ENCODE data around the gene BIRC3. TPM values are rescaled to one million over a fixed set of nuclear protein-coding genes. Genes with fewer than 3 reads are reported as not detected.

Gene BIRC3
- total RNA-seq, 2 experiments from 2014 or later = 102 to 108 TPM

GRCh38 chr11:102318469-102318868 is 1.2 kb downstream of the BIRC3 start:
- H3K27me3 Mint-ChIP-seq = no peaks in the 10 kb centered on the region
- POLR2A ChIA-PET = interaction anchor here (0.8 to 2.0 kb wide), 13 partner anchors 8 to 135 kb away, joined by 3 to 7 read pairs (median 4); partner anchors contain the start of gene BIRC2
- peak overlapping the region; percentile 100 for H3K4me3 Mint-ChIP-seq
- DNase-seq (peak; percentile 76), ATAC-seq (peak; percentile 41)
- CTCF ChIA-PET = interaction anchor here (0.6 to 17.7 kb wide), 12 partner anchors 12 to 348 kb away, joined by 3 to 403 read pairs (median 4); no protein-coding TSS in a partner anchor
- peak; percentile 20 for TF ChIP-seq CTCF (IDR thresholded peaks at IDR 0.05)
- no peaks in the 10 kb centered on the region for H3K9me3 Mint-ChIP-seq
- intact Hi-C loops (cut with micrococcal nuclease) = loop anchor here (2.0 kb wide), 1 partner anchor 24 kb away; no protein-coding TSS in a partner anchor
- peak overlapping the region; percentile 98 for H3K27ac Mint-ChIP-seq
- peaks cover 59% of the 10 kb centered on the region for H3K4me1 Mint-ChIP-seq (ENCODE audit: low read depth)
- peaks cover 59% of the 10 kb centered on the region for H3K36me3 Mint-ChIP-seq (ENCODE audit: low read depth)

GRCh38 chr11:102319544-102319943 is 2.3 kb downstream of the BIRC3 start:
- ChIA-PET POLR2A (interaction anchor here (0.7 to 2.0 kb wide), 4 partner anchors 28 to 324 kb away, joined by 3 to 6 read pairs (median 3); no protein-coding TSS in a partner anchor), CTCF (interaction anchor here (0.6 to 17.7 kb wide), 4 partner anchors 13 to 39 kb away, joined by 3 to 403 read pairs (median 4); no protein-coding TSS in a partner anchor)
- intact Hi-C loops (cut with micrococcal nuclease) = loop anchor here (2.0 kb wide), 1 partner anchor 25 kb away; no protein-coding TSS in a partner anchor
- Mint-ChIP-seq H3K27me3 (no peaks in the 10 kb centered on the region), H3K36me3 (ENCODE audit: low read depth) (peaks cover 65% of the 10 kb centered on the region), H3K4me1 (ENCODE audit: low read depth) (peaks cover 58% of the 10 kb centered on the region), H3K9me3 (no peaks in the 10 kb centered on the region), H3K27ac (peak overlapping the region; percentile 98), H3K4me3 (peak overlapping the region; percentile 100)
- ATAC-seq (no peak), DNase-seq (no peak)
- no peak for TF ChIP-seq CTCF (IDR thresholded peaks at IDR 0.05)

GRCh38 chr11:102320188-102320587 is 2.9 kb downstream of the BIRC3 start:
- DNase-seq (no peak), ATAC-seq (no peak)
- H3K4me3 Mint-ChIP-seq = peak overlapping the region; percentile 100
- POLR2A ChIA-PET = interaction anchor here (0.6 to 1.4 kb wide), 3 partner anchors 28 to 56 kb away, joined by 3 read pairs; no protein-coding TSS in a partner anchor
- H3K36me3 Mint-ChIP-seq (ENCODE audit: low read depth) = peaks cover 69% of the 10 kb centered on the region
- intact Hi-C loops (cut with micrococcal nuclease) = no loop called here
- CTCF ChIA-PET = interaction anchor here (0.6 to 17.7 kb wide), 7 partner anchors 14 to 346 kb away, joined by 3 to 403 read pairs (median 4); no protein-coding TSS in a partner anchor
- H3K9me3 Mint-ChIP-seq = no peaks in the 10 kb centered on the region
- peaks cover 59% of the 10 kb centered on the region for H3K4me1 Mint-ChIP-seq (ENCODE audit: low read depth)
- no peaks in the 10 kb centered on the region for H3K27me3 Mint-ChIP-seq
- no peak for TF ChIP-seq CTCF (IDR thresholded peaks at IDR 0.05)
- H3K27ac Mint-ChIP-seq = peak overlapping the region; percentile 98

DNA sequence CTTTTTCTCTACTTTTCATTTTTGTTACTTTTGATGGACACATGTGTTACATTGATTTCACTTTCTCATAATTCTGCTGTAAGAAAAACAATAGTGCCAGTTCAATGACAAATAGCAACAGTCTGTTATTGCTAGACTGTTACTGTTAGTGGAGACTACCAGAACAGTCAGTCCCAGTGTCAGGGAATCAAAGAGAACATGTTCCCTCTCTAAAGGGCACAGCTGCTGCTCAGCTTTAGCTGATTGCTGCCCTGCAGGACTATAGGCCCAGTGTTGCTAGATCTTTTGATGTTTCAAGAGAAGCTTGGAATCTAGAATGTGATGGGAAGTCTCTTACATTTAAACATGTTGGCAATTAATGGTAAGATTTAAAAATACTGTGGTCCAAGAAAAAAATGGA is 3.4 kb downstream of the BIRC3 start:
- intact Hi-C loops (cut with micrococcal nuclease) = no loop called here
- Mint-ChIP-seq H3K4me1 (ENCODE audit: low read depth) (peaks cover 54% of the 10 kb centered on the region), H3K4me3 (peak overlapping the region; percentile 100), H3K27me3 (no peaks in the 10 kb centered on the region), H3K36me3 (ENCODE audit: low read depth) (peaks cover 67% of the 10 kb centered on the region), H3K9me3 (no peaks in the 10 kb centered on the region), H3K27ac (peak overlapping the region; percentile 98)
- ChIA-PET CTCF (interaction anchor here (1.0 to 17.7 kb wide), 5 partner anchors 21 to 345 kb away, joined by 3 to 403 read pairs (median 4); no protein-coding TSS in a partner anchor), POLR2A (interaction anchor here (0.6 to 1.4 kb wide), 2 partner anchors 29 to 56 kb away, joined by 3 read pairs; no protein-coding TSS in a partner anchor)
- DNase-seq (no peak), ATAC-seq (no peak)
- TF ChIP-seq CTCF (IDR thresholded peaks at IDR 0.05) = no peak

GRCh38 chr11:102322560-102322959 is 5.3 kb downstream of the BIRC3 start:
- Mint-ChIP-seq H3K9me3 (no peaks in the 10 kb centered on the region), H3K4me1 (ENCODE audit: low read depth) (peaks cover 55% of the 10 kb centered on the region), H3K4me3 (peak overlapping the region; percentile 69), H3K27ac (peak overlapping the region; percentile 86), H3K36me3 (ENCODE audit: low read depth) (peaks cover 72% of the 10 kb centered on the region), H3K27me3 (no peaks in the 10 kb centered on the region)
- ChIA-PET POLR2A (no interaction called here), CTCF (interaction anchor here (0.9 to 17.7 kb wide), 4 partner anchors 12 to 31 kb away, joined by 3 to 403 read pairs (median 8); no protein-coding TSS in a partner anchor)
- no peak for TF ChIP-seq CTCF (IDR thresholded peaks at IDR 0.05)
- DNase-seq = no peak
- intact Hi-C loops (cut with micrococcal nuclease) = no loop called here
- no peak for ATAC-seq
